Ectodermal cell (in vitro differentiated cells): Measurements from ENCODE around the gene CHST11.

ENCODE experiments used
- H3K27ac ChIP-seq: 2 replicates; pipeline ENCODE4 v1.7.0; 2013; ENCODE audit warnings: mild to moderate bottlenecking, low read depth, low read length; ENCODE audit not compliant: insufficient read depth, poor library complexity, severe bottlenecking
- H3K27me3 ChIP-seq: 2 replicates; pipeline ENCODE4 v1.7.0; 2013; ENCODE audit warnings: mild to moderate bottlenecking, low read length; ENCODE audit not compliant: insufficient read depth, control insufficient read depth, poor library complexity, severe bottlenecking
- H3K36me3 ChIP-seq: one replicate; pipeline ENCODE4 v1.7.0; 2013; ENCODE audit warnings: low read length; ENCODE audit not compliant: control insufficient read depth, insufficient read depth
- H3K4me1 ChIP-seq: one replicate; pipeline ENCODE4 v1.7.0; 2013; ENCODE audit warnings: low read length; ENCODE audit not compliant: control insufficient read depth, insufficient read depth
- H3K4me3 ChIP-seq: 2 replicates; pipeline ENCODE4 v1.7.0; 2013; ENCODE audit warnings: low read depth, low read length, control low read depth; ENCODE audit not compliant: insufficient read depth
- H3K9me3 ChIP-seq: 2 replicates; pipeline ENCODE4 v1.7.0; 2013; ENCODE audit warnings: mild to moderate bottlenecking, low read length, moderate library complexity; ENCODE audit not compliant: control insufficient read depth
- WGBS, 2 experiments: methylation state at CpG; one replicate each; pipeline ENCODE4 v1.1.7; 2013; ENCODE audit warnings: missing lambda C conversion rate in 2 of 2; 5-methylcytosine and 5-hydroxymethylcytosine counted together

The CHST11 gene

GRCh38 chr12:104534857-104535248, 78.1 kb downstream of the CHST11 start:
- H3K27ac ChIP-seq = no peak overlapping the region
- no peaks in the 10 kb centered on the region for H3K9me3 ChIP-seq
- WGBS, 2 experiments = 86 to 96% methylated on average over 2 to 3 of the region's 3 CpGs
- no peaks in the 10 kb centered on the region for H3K27me3 ChIP-seq
- no peaks in the 10 kb centered on the region for H3K36me3 ChIP-seq
- no peak overlapping the region for H3K4me3 ChIP-seq
- H3K4me1 ChIP-seq = no peaks in the 10 kb centered on the region

GRCh38 chr12:104535369-104535768, 78.6 kb downstream of the CHST11 start:
- 96 to 100% methylated on average over 2 to 3 of the region's 3 CpGs for WGBS, 2 experiments
- Histone ChIP-seq H3K36me3 (no peaks in the 10 kb centered on the region), H3K4me1 (no peaks in the 10 kb centered on the region), H3K27ac (no peak overlapping the region), H3K27me3 (no peaks in the 10 kb centered on the region), H3K9me3 (no peaks in the 10 kb centered on the region), H3K4me3 (no peak overlapping the region)

GRCh38 chr12:104536841-104537240, 80.1 kb downstream of the CHST11 start:
- H3K36me3 ChIP-seq = no peaks in the 10 kb centered on the region
- no peaks in the 10 kb centered on the region for H3K9me3 ChIP-seq
- H3K27me3 ChIP-seq = no peaks in the 10 kb centered on the region
- H3K27ac ChIP-seq = no peak overlapping the region
- no peaks in the 10 kb centered on the region for H3K4me1 ChIP-seq
- WGBS, 2 experiments = 93 to 95% methylated on average over 2 of the region's 2 CpGs
- no peak overlapping the region for H3K4me3 ChIP-seq

DNA sequence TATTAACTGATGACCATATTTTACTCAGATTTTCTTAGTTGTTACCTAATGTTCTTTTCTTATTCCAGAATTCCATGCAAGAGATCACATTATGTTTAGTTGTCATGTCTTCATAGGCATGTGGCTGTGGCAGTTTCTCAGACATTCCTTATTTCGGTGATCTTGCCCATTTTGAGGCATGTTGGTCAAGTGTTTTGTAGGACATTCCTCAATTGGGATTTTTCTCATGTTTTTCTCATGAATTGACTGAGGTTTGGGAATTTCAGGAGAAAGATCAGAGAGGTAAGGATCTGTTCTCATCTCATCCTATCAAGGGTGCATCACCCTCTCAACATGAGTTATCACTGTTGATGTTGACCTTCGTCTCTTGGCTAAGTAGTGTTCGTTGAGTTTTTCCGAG, 81.3 kb downstream of the CHST11 start:
- Histone ChIP-seq H3K4me1 (no peaks in the 10 kb centered on the region), H3K9me3 (no peaks in the 10 kb centered on the region), H3K4me3 (no peak overlapping the region), H3K27ac (no peak overlapping the region), H3K27me3 (no peaks in the 10 kb centered on the region), H3K36me3 (no peaks in the 10 kb centered on the region)
- WGBS, 2 experiments = 95 to 96% methylated on average over 4 of the region's 4 CpGs

DNA sequence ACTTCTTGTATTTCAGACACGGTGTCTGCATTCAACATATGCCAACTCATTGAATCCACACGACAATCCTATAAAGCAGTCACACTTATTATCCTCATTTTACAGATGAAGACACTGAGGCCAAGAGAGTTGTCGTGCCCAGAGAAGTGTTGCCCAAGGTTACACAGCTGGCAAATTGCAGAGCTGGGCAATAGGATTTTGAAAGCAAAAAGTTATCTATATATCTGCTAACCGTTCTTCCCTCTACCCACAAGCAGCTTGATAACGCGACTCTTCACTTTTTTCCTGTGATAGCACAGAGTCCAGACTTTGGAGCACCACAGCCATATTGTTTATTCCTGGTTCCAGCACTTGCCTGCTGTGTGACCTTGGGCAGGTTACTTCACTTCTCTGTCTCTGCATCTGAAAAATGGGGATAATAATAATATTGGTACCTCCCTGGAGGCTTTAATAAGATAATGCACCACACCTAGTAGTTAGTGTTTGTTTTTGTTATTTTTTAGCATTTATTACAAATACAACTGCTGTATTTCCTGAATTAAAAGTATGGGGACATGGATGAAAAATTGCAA, 82.2 kb downstream of the CHST11 start:
- Histone ChIP-seq H3K27me3 (no peaks in the 10 kb centered on the region), H3K4me1 (no peaks in the 10 kb centered on the region), H3K4me3 (no peak overlapping the region), H3K27ac (no peak overlapping the region), H3K36me3 (no peaks in the 10 kb centered on the region), H3K9me3 (no peaks in the 10 kb centered on the region)
- 92 to 94% methylated on average over 6 of the region's 6 CpGs for WGBS, 2 experiments

DNA sequence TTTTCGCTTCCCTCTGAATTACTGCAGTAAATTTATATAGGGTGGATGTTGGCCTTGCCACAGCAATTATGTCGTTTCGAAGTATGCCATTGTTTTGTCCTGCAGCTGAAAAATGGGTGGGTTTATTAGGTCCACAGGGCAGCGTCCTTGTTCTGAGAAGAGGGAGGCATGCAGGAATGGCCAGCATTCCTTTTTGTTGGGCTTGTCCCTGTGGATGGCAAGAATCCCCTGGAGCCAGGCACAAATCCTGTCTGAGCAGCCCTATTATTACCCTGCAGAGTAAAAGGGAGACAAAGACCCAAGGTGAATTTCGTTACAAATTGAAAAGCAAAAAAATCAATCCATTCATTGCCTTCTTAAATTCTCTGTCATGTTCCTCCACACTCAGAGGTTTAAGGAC, 88.1 kb downstream of the CHST11 start:
- Histone ChIP-seq H3K4me1 (peaks cover 9% of the 10 kb centered on the region), H3K27ac (no peak overlapping the region), H3K4me3 (no peak overlapping the region), H3K9me3 (no peaks in the 10 kb centered on the region), H3K27me3 (no peaks in the 10 kb centered on the region), H3K36me3 (no peaks in the 10 kb centered on the region)
- 44 to 59% methylated on average over 4 to 5 of the region's 5 CpGs for WGBS, 2 experiments

DNA sequence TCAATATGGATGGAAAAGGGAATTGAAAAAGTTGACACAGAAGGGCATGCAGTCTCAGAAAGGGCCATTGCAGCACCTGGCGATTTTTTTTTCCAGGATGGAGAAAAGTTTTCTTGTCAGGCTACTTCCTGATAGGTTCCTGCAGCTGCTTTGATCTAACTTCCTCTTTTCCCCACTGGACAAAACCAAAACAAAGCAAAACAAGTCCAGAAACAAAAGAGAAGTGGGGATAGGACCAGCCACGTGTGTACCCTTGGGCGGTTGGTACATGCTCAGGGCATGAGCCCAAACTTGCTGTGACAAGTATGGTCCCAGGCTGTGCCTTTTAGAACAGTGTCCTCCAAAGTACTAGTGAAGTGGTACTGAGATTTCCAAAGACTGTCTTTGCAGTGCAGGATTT, 89.8 kb downstream of the CHST11 start:
- Histone ChIP-seq H3K9me3 (no peaks in the 10 kb centered on the region), H3K4me1 (peaks cover 12% of the 10 kb centered on the region), H3K27me3 (no peaks in the 10 kb centered on the region), H3K36me3 (no peaks in the 10 kb centered on the region), H3K27ac (no peak overlapping the region), H3K4me3 (no peak overlapping the region)
- WGBS, 2 experiments = 92 to 95% methylated on average over 3 of the region's 3 CpGs

DNA sequence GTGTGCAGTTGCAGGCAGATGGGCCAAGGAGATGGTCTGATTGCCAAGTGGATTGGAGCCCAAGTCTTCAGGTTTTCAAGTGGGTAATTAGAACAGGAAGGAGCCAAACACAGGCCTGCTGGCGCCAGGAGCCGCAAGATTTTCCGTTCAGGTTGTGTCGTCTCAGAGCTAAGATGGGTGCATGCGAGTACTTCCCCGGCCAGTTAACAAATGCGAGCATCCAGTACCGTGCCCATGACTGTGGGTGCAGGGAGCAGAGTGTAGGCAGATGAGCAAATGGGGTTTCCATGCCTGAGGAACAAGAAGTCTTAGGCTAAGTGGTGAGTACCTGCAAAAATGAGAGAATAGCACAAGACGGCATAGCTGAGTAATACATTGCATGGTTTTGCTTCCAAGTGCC, 90.5 kb downstream of the CHST11 start:
- Histone ChIP-seq H3K9me3 (no peaks in the 10 kb centered on the region), H3K4me1 (peaks cover 17% of the 10 kb centered on the region), H3K27me3 (no peaks in the 10 kb centered on the region), H3K4me3 (no peak overlapping the region), H3K27ac (no peak overlapping the region), H3K36me3 (no peaks in the 10 kb centered on the region)
- WGBS, 2 experiments = 96 to 98% methylated on average over 9 of the region's 9 CpGs

DNA sequence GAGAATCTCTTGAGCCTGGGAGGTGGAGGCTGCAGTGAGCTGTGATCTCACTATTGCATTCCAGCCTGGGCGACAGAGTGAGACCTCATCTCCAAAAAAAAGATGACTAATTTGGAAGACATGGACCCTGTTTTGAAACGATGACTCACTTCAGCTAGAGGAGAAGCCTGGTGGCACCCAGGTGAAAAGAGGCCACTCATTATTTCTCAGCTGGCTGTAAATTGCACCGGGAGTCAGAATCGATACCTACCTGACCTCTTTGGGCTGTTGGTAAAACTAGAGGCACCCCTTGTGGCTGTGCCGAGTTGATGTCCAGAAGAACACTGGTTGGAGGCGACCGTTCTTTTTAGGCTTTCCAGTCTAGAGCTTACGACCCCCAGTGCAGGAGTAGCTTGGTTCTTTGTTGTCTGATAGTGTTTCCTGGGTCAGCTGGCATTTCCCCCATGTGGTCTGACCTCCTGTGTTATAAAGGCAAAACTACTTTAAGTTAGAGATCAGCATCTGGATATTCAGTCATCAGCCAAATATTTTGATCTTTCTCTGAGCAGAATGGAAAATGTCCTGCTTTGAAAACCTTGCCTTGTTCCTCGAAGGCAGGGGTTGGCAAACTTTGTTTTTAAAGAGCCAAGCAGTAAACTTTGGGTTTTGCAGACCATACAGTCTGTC, 93.2 kb downstream of the CHST11 start:
- no peak overlapping the region for H3K4me3 ChIP-seq
- 93% methylated on average over 9 of the region's 9 CpGs for WGBS, 2 experiments
- H3K27me3 ChIP-seq = no peaks in the 10 kb centered on the region
- H3K27ac ChIP-seq = no peak overlapping the region
- H3K9me3 ChIP-seq = no peaks in the 10 kb centered on the region
- no peaks in the 10 kb centered on the region for H3K36me3 ChIP-seq
- H3K4me1 ChIP-seq = peaks cover 14% of the 10 kb centered on the region

- no peaks in the 10 kb centered on the region for H3K36me3 ChIP-seq
- peaks cover 14% of the 10 kb centered on the region for H3K4me1 ChIP-seq
- 87 to 92% methylated on average over 14 of the region's 14 CpGs for WGBS, 2 experiments
- no peaks in the 10 kb centered on the region for H3K9me3 ChIP-seq
- H3K27me3 ChIP-seq = no peaks in the 10 kb centered on the region
- no peak overlapping the region for H3K4me3 ChIP-seq
- H3K27ac ChIP-seq = no peak overlapping the region
These were observed 94.7 kb downstream of the CHST11 start for GRCh38 chr12:104551313-104551931.
